GM18498 (cell line): Measurements from ENCODE around the gene OR8B3.

Source experiments
- ATAC-seq: cut with Tn5 transposase; IDR thresholded peaks from one replicate; pipeline ENCODE4 v1.9.1; 2021; ENCODE audit warnings: mild to moderate bottlenecking, moderate library complexity; ENCODE audit not compliant: unreplicated experiment

OR8B3 gene

GRCh38 chr11:124376280-124376679, 22.5 kb downstream of the OR8B3 start:
- ATAC-seq, result no peak

GRCh38 chr11:124359566-124359965, 39.3 kb downstream of the OR8B3 start:
- no peak for ATAC-seq

DNA sequence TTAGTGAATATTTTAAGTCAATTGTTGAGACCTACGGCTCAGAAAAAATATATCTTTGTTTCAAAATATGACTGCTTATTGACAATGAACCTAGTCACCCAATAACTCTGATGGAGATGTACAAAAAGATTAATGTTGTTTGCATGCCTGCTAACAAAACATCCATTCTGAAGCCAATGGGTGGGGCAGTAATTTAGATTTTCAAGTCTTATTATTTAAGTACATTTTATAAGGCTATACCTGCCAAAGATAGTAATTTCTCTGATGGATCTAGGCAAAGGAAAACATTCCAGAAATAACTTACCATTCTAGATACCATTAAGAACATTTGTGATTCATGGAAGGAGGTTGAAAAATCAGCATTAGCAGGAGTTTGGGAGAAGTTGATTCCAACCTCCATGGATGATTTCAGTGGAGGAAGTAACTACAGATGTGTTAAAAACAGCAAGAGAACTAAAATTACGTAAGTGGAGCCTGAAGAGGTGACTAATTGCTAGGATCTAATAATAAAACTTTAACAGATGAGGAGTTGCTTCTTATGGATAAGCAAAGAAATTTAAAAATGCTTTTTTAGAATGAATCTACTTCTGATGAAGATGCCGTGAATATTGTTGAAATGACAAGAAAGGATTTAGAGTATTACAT, 52.4 kb downstream of the OR8B3 start:
- no peak for ATAC-seq
